A673 (cell line): ENCODE data around the gene HAGH.

Source experiments
- CTCF ChIP-seq: fragments of 300-800, 200-600 bp; sonication (generic); conservative IDR thresholded peaks from 2 replicates; pipeline ENCODE4 v1.5.1; 2017; ENCODE audit warnings: low read depth, mild to moderate bottlenecking, antibody characterized with exemption, low read length, moderate library complexity, mixed read lengths
- EZH2 ChIP-seq: fragments of 200-600 bp; sonication (generic); IDR thresholded peaks from 2 replicates; pipeline ENCODE4 v1.6.1; 2017; ENCODE audit warnings: borderline replicate concordance, low read depth, mild to moderate bottlenecking, mixed read lengths, antibody characterized with exemption, low read length; ENCODE audit not compliant: poor library complexity, severe bottlenecking

GRCh38 chr16:1794221-1794871 lies 32.3 kb downstream of the HAGH start:
- TF ChIP-seq CTCF: no peak
- TF ChIP-seq EZH2: no peak
